ENCODE data around the gene TSACC. TPM values are rescaled to one million over a fixed set of nuclear protein-coding genes. Genes with fewer than 3 reads are reported as not detected.
"Not testable (repeated sequence)": the region's sequence is repeated elsewhere in the genome, so short reads cannot be mapped to it uniquely, and the experiment has no call there.

Gene TSACC
- total RNA-seq, 3 donors from 2014 or later (not counting 1 experiment from before 2014, with no cell fraction given): not detected

DNA sequence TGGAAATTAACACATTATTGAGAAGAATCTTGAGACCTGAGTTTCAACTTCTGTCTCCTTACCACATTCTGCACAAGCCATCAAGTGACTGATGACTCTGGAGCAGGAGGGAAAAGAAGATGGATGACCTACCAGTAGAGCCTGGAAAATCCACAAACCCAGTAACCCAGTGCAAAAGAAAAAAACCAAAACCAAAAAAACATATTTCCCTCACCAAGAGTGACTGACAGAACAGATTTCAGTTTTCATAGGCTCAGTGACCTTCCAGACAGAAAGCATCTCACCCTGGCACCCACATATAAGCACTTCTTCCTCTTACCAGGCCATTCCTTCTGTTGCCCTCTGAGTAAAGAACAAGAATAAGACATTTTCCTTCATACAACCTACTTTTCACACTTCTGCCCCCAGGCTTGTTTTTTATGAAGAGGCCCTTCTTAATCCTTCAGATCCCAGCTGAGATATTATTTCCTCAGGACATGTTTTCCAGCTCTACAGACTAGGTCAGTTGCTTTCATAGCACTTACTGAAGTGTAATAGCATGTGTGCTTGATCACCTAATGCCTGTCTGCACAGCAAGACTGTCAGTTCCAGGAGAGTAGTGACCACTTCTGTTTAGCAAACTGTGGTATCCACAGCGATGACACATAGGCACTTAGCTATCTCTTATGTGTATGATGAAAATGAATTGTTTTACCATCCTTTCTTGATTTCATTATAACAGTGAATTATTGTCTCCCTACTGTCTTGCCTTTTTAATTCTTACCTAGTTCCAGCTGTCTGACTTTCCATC is 4.0 kb downstream of the TSACC start:
- H3K4me3 Mint-ChIP-seq: no peak overlapping the region
- Histone ChIP-seq H3K9me3 (ENCODE audit: control insufficient read depth, insufficient read depth, low read length) (no peaks in the 10 kb centered on the region), H3K4me1 (ENCODE audit: control insufficient read depth, insufficient read depth, low read length) (peaks cover 11% of the 10 kb centered on the region), H3K4me3 (ENCODE audit: low read length) (no peak overlapping the region), H3K27ac (ENCODE audit: low read length) (no peak overlapping the region), H3K36me3 (ENCODE audit: control insufficient read depth, insufficient read depth, low read length) (no peaks in the 10 kb centered on the region), H3K27me3 (ENCODE audit: control insufficient read depth, insufficient read depth, low read length) (peaks cover 4% of the 10 kb centered on the region)
- DNase-seq (no peak), ATAC-seq (no peak)
- H3K27ac Mint-ChIP-seq: no peak overlapping the region
- H3K27me3 Mint-ChIP-seq (ENCODE audit: low read depth in 2 of 2): peaks cover 10 to 24% of the 10 kb centered on the region in 2 donors
- WGBS (ENCODE audit: insufficient coverage): no CpG with 5 or more reads among the region's 1 CpG
- H3K36me3 Mint-ChIP-seq: no peaks in the 10 kb centered on the region
- TF ChIP-seq, protein P1, sequence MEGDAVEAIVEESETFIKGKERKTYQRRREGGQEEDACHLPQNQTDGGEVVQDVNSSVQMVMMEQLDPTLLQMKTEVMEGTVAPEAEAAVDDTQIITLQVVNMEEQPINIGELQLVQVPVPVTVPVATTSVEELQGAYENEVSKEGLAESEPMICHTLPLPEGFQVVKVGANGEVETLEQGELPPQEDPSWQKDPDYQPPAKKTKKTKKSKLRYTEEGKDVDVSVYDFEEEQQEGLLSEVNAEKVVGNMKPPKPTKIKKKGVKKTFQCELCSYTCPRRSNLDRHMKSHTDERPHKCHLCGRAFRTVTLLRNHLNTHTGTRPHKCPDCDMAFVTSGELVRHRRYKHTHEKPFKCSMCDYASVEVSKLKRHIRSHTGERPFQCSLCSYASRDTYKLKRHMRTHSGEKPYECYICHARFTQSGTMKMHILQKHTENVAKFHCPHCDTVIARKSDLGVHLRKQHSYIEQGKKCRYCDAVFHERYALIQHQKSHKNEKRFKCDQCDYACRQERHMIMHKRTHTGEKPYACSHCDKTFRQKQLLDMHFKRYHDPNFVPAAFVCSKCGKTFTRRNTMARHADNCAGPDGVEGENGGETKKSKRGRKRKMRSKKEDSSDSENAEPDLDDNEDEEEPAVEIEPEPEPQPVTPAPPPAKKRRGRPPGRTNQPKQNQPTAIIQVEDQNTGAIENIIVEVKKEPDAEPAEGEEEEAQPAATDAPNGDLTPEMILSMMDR (IDR thresholded peaks at IDR 0.05): no peak
- intact Hi-C loops (cut with micrococcal nuclease): no loop called here
- H3K9me3 Mint-ChIP-seq: no peaks in the 10 kb centered on the region
- H3K4me1 Mint-ChIP-seq: peaks cover 13 to 17% of the 10 kb centered on the region in 2 donors

GRCh38 chr1:156344409-156344808 is 6.1 kb downstream of the TSACC start:
- Mint-ChIP-seq H3K27me3 (ENCODE audit: low read depth in 2 of 2) (peaks cover 12 to 26% of the 10 kb centered on the region in 2 donors), H3K9me3 (no peaks in the 10 kb centered on the region), H3K27ac (no peak overlapping the region), H3K4me3 (no peak overlapping the region), H3K36me3 (no peaks in the 10 kb centered on the region), H3K4me1 (peaks cover 0 to under 1% of the 10 kb centered on the region in 2 donors)
- Histone ChIP-seq H3K4me3 (ENCODE audit: low read length) (no peak overlapping the region), H3K27ac (ENCODE audit: low read length) (no peak overlapping the region), H3K27me3 (ENCODE audit: control insufficient read depth, insufficient read depth, low read length) (peaks cover 4% of the 10 kb centered on the region), H3K36me3 (ENCODE audit: control insufficient read depth, insufficient read depth, low read length) (no peaks in the 10 kb centered on the region), H3K9me3 (ENCODE audit: control insufficient read depth, insufficient read depth, low read length) (no peaks in the 10 kb centered on the region), H3K4me1 (ENCODE audit: control insufficient read depth, insufficient read depth, low read length) (no peaks in the 10 kb centered on the region)
- DNase-seq (no peak), ATAC-seq (no peak)
- TF ChIP-seq, protein P1 (IDR thresholded peaks at IDR 0.05): no peak
- intact Hi-C loops (cut with micrococcal nuclease): no loop called here
- WGBS (ENCODE audit: insufficient coverage): 80% methylated on average over 3 of the region's 3 CpGs

GRCh38 chr1:156346035-156346434 is 7.7 kb downstream of the TSACC start:
- WGBS (ENCODE audit: insufficient coverage): 94% methylated on average over 2 of the region's 2 CpGs
- H3K27ac Mint-ChIP-seq; H3K4me1 ChIP-seq (ENCODE audit: control insufficient read depth, insufficient read depth, low read length); H3K36me3 Mint-ChIP-seq; H3K4me3 Mint-ChIP-seq; H3K9me3 ChIP-seq (ENCODE audit: control insufficient read depth, insufficient read depth, low read length); H3K27me3 ChIP-seq (ENCODE audit: control insufficient read depth, insufficient read depth, low read length); H3K27ac ChIP-seq (ENCODE audit: low read length); H3K36me3 ChIP-seq (ENCODE audit: control insufficient read depth, insufficient read depth, low read length); DNase-seq; H3K4me1 Mint-ChIP-seq; ATAC-seq; H3K9me3 Mint-ChIP-seq; intact Hi-C loops (cut with micrococcal nuclease); H3K4me3 ChIP-seq (ENCODE audit: low read length): not testable (repeated sequence)
- H3K27me3 Mint-ChIP-seq (ENCODE audit: low read depth in 2 of 2): peaks cover 18 to 26% of the 10 kb centered on the region in 2 donors

DNA sequence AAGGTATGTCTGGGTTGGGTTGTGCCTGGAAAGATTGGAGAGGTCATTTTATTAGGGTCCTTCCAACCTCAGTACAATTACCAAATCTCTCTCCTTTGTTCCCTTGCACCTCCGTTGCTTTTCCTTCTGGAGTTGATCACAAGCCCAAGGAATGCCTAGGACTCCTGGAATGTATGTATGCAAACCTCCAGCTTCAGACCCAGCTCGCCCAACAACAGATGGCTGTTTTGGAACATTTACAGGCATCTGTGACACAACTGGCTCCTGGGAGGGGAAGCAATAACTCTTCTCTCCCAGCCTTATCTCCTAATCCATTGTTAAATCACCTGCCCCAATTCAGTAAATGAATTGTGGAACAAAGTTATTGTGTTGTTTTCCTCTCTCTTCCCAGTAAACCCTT is 8.3 kb downstream of the TSACC start:
- DNase-seq (no peak), ATAC-seq (no peak)
- H3K4me1 Mint-ChIP-seq: no peaks in the 10 kb centered on the region
- peaks cover 22 to 26% of the 10 kb centered on the region in 2 donors for H3K27me3 Mint-ChIP-seq (ENCODE audit: low read depth in 2 of 2)
- H3K4me3 ChIP-seq (ENCODE audit: low read length): no peak overlapping the region
- WGBS (ENCODE audit: insufficient coverage): 81% methylated on average over 2 of the region's 2 CpGs
- no peaks in the 10 kb centered on the region for H3K36me3 Mint-ChIP-seq
- no peaks in the 10 kb centered on the region for H3K36me3 ChIP-seq (ENCODE audit: control insufficient read depth, insufficient read depth, low read length)
- no peaks in the 10 kb centered on the region for H3K4me1 ChIP-seq (ENCODE audit: control insufficient read depth, insufficient read depth, low read length)
- H3K27ac Mint-ChIP-seq: no peak overlapping the region
- H3K27me3 ChIP-seq (ENCODE audit: control insufficient read depth, insufficient read depth, low read length): peaks cover 4% of the 10 kb centered on the region
- no peak overlapping the region for H3K27ac ChIP-seq (ENCODE audit: low read length)
- TF ChIP-seq, protein P1 (IDR thresholded peaks at IDR 0.05): no peak
- intact Hi-C loops (cut with micrococcal nuclease): no loop called here
- no peak overlapping the region for H3K4me3 Mint-ChIP-seq
- no peaks in the 10 kb centered on the region for H3K9me3 Mint-ChIP-seq
- H3K9me3 ChIP-seq (ENCODE audit: control insufficient read depth, insufficient read depth, low read length): no peaks in the 10 kb centered on the region

All from natural killer cell (primary cell).